ENCODE results near the gene BIRC7.

BIRC7 gene

DNA sequence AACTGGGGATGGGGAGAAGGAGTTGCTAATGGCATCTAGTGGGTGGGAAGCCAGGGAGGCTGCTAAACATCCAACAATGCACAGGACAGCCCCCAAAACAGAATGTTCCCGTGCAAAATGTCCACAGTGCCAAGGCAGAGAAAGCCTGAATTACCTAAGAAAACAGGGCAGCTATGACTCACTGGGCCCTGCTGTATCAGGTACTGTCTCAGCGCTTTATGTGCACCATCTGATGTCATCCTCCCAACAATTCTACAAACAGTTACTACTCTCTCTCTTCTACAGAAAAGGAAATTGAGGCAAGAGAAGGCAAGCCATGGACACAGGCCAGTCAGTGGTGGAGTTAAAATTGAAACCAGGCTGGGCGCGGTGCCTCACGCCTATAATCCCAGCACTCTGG, 22.9 kb upstream of the BIRC7 start:
- Histone ChIP-seq H3K36me3 (peaks cover 67 to 72% (median 72%) of the 10 kb centered on the region in 11 experiments), H3K4me1 (peaks cover 58 to 80% (median 72%) of the 10 kb centered on the region in 10 experiments), H3K4me2 (peak overlapping the region; percentile 13 to 99 (median 43); a peak in 18 of 22 replicates), H3K27ac (no peak overlapping the region), H3K9me3 (replicated peaks in 1 of 11) (no peaks in the 10 kb centered on the region), H3K4me3 (no peak overlapping the region), H3K9ac (peak overlapping the region in 10 of 11 experiments; percentile 17 to 54 (median 26); a peak in 13 of 22 replicates), H3K27me3 (no peaks in the 10 kb centered on the region), H4K20me1 (peaks cover 73 to 80% (median 79%) of the 10 kb centered on the region in 11 experiments)
- TF ChIP-seq Cebpa-rat (IDR thresholded peaks at IDR 0.05) = no peak

DNA sequence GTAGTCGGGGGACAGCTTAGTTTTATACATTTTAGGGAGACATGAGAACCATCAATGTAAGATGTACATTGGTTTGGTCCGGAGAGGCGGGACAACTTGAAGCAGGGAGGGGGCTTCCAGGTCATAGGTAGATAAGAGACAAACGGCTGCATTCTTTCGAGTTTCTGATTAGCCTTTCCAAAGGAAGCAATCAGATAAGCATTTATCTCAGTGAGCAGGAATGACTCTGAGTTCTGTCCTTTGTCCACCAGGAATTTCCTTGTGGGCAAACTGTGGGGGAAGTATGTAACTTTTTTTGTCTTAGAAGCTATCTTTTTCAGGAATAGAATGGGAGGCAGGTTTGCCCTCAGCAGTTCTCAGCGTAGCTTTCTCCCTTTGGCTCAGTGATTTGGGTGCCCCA, 21.2 kb upstream of the BIRC7 start:
- Histone ChIP-seq H3K4me2 (peak overlapping the region; percentile 80 to 99 (median 94)), H3K9me3 (replicated peaks in 1 of 11) (no peaks in the 10 kb centered on the region), H3K27ac (no peak overlapping the region; a peak in 1 of 22 replicates), H3K4me3 (peak overlapping the region; percentile 85 to 100 (median 98); a peak in 19 of 20 replicates), H3K4me1 (peaks cover 58 to 76% (median 68%) of the 10 kb centered on the region in 10 experiments), H3K9ac (peak overlapping the region; percentile 95 to 99 (median 98); a peak in 20 of 22 replicates), H3K27me3 (no peaks in the 10 kb centered on the region), H3K36me3 (peaks cover 53 to 56% (median 54%) of the 10 kb centered on the region in 11 experiments), H4K20me1 (peaks cover 57 to 63% (median 62%) of the 10 kb centered on the region in 11 experiments)
- no peak for TF ChIP-seq Cebpa-rat (IDR thresholded peaks at IDR 0.05)

DNA sequence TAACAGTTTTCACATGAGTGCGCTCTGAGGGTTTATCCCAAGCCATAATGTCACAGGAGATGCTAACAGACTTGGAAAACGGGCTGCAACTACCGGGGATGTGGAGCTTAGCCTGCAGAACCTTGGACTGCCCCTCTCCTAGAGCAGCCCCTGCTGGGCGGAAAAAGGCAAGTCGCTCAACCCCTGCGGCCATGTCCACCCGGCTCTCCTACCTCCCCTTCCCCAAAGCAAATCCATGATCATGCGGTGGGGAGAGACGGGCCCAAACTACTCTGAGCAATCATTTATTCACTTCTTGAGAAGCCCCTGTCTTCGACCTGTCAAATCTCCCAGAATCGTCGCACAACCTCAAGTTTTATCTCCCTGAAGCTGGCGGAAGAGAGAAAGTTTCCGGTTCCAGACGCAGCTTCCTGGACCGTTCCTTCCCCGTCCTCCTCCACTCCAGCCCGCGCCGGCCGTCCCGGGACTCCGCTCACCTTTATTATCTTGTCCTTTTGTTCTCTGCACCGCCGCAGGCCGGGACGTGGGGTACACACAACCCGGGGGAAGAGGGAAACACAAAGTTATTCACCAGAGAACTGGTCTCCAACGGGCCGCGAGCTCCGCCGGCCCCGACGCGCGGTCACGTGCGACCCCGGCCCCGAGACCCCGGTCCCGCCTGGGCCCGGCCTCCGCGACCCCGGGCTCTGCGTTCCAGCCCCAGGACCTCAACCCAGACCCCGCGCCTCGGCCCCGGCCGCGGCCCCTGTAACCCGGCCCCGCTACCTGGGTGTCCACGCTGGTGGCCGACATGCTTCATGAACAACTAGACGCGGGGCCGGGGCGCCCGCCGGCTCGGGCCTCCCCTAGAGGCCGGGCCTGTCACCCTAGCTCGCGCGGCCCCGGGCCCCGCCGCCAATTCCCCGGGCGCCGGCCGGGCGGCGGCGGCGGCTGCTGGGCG, 20.3 kb upstream of the BIRC7 start:
- peak overlapping the region; percentile 85 to 100 (median 98) for H3K4me3 ChIP-seq
- peak overlapping the region; percentile 80 to 99 (median 94) for H3K4me2 ChIP-seq
- H3K27me3 ChIP-seq = no peaks in the 10 kb centered on the region
- peaks cover 53 to 68% (median 59%) of the 10 kb centered on the region in 10 experiments for H3K4me1 ChIP-seq
- H3K27ac ChIP-seq = peak overlapping the region; percentile 91 to 98 (median 95)
- H3K9ac ChIP-seq = peak overlapping the region; percentile 95 to 99 (median 98)
- peaks cover 44 to 48% (median 46%) of the 10 kb centered on the region in 11 experiments for H3K36me3 ChIP-seq
- TF ChIP-seq Cebpa-rat (IDR thresholded peaks at IDR 0.05) = no peak
- H4K20me1 ChIP-seq = peaks cover 48 to 55% (median 53%) of the 10 kb centered on the region in 11 experiments
- H3K9me3 ChIP-seq (replicated peaks in 1 of 11) = no peaks in the 10 kb centered on the region

DNA sequence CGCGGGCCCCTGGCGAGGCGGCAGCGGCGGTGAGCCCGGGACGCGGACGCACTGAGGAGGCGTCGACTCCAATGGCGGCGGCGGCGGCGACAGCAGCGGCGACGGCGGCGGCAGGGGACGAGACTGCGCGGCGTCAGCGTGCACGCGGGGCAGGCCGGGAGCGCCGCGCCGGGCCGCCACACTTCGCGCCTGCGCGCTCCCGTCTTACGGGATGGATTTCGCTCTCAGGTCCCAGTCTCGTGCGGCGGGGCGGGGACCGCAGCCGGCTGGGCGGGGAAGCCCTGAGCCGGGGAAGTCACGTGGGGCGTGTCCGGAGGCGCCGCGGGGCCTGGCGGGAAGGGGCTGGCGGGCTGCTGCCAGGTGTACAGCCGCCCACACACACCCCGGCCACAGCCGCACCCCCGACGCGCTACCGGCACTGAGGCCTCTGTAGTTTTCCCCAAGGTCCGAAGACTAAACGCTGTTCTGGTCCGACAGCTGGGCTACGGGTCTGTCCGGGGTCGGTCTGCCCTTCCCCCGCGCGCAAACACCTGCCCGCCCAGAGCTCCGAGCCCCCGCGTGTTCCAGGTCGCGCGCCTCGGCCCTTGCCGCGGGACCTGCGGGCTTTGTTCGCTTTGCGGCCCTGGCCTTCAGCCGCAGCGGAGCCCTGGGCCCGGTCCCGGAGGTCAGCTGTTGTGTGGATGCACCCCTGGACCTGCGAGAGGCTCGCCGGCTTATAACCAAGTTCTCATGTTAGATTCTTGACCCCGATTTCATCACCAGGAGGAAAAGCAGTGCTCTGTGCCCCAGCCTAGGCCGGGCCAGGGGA, 19.5 kb upstream of the BIRC7 start, which contains the start of gene YTHDF1:
YTHDF1 (minus strand) TSS at position 91 of the 808 bp plus-strand sequence. CDS start 239 bp downstream, outside the sequence.
- Histone ChIP-seq H4K20me1 (peaks cover 40 to 46% (median 44%) of the 10 kb centered on the region in 11 experiments), H3K4me3 (peak within 1 kb of the TSS; percentile 85 to 100 (median 98)), H3K27me3 (no peaks in the 10 kb centered on the region), H3K4me2 (peak within 1 kb of the TSS; percentile 89 to 99 (median 94)), H3K27ac (peak within 1 kb of the TSS; percentile 91 to 98 (median 95)), H3K9me3 (replicated peaks in 1 of 11) (no peaks in the 10 kb centered on the region), H3K36me3 (peaks cover 35 to 39% (median 37%) of the 10 kb centered on the region in 11 experiments), H3K9ac (peak within 1 kb of the TSS; percentile 95 to 99 (median 98)), H3K4me1 (peaks cover 45 to 59% (median 50%) of the 10 kb centered on the region in 10 experiments)
- no peak for TF ChIP-seq Cebpa-rat (IDR thresholded peaks at IDR 0.05)

DNA sequence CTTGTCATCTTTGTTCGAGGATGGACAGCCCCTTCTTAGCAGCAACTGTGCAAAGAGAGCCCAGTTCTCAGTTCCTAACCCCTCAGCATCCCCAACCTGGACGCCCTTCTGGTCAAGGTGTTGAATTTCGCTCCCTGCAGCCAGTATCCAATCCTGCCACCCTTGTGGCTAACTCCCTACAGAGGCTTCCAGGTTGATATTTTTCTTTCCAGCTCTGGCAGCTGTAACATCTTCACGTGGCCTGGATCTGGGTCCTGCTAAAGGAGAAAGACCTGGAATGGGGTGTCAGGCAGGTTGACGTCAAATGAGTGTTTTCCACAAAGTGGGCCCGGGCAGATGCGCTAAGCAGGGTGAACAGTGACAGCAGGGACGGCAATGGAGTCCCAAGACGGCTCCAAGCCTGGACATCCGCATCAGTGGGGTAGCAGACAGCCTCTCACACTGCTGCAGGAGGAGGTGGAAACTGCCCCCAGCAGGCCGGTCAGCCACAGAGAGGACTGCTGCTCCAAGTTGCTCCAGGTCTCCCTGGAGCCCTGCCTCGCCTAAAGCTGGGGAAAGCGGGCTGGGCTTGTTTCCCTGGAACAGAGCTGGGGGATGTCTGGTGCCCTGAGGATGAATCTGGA, 18.7 kb upstream of the BIRC7 start:
- Histone ChIP-seq H3K4me3 (peak overlapping the region; percentile 85 to 100 (median 98)), H3K27me3 (no peaks in the 10 kb centered on the region), H3K9me3 (replicated peaks in 1 of 11) (no peaks in the 10 kb centered on the region), H4K20me1 (peaks cover 32 to 39% (median 37%) of the 10 kb centered on the region in 11 experiments), H3K4me1 (peaks cover 37 to 54% (median 45%) of the 10 kb centered on the region in 10 experiments), H3K9ac (peak overlapping the region; percentile 95 to 99 (median 98)), H3K27ac (peak overlapping the region in 10 of 11 experiments; percentile 91 to 98 (median 95); a peak in 19 of 22 replicates), H3K36me3 (peaks cover 28 to 32% (median 30%) of the 10 kb centered on the region in 11 experiments), H3K4me2 (peak overlapping the region; percentile 89 to 99 (median 94))
- TF ChIP-seq Cebpa-rat (IDR thresholded peaks at IDR 0.05) = no peak

DNA sequence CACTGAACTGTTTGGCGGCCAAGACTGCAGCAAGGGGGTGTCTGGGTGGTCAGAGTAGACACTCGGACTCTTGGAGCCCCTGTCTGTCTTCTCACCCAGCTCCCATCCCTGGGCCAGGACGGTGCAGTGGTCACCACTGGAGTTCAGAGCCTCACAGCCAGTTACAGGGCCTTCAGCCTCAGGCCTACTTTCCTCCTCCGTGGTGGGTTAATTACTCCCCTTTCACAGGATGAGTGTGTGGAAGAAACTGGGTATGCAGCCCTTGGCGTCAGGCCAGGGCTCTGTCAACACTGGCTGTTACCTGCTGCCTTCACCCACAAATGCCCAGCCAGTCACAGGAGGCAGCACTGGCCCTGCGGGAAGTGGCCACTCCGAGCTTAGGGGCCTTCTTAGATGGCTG, 18.0 kb upstream of the BIRC7 start:
- Histone ChIP-seq H3K4me2 (peak overlapping the region in 6 of 11 experiments; percentile 89 to 99 (median 94); a peak in 8 of 22 replicates), H3K27me3 (no peaks in the 10 kb centered on the region), H3K4me3 (no peak overlapping the region), H3K9me3 (replicated peaks in 1 of 11) (no peaks in the 10 kb centered on the region), H3K4me1 (peaks cover 30 to 47% (median 37%) of the 10 kb centered on the region in 10 experiments), H3K27ac (0 out of 22 replicates have a peak overlapping the region, but pooled peaks of 1 of the 11 experiments have one; percentile 13), H3K9ac (peak overlapping the region in 5 of 11 experiments; percentile 12 to 99 (median 96); a peak in 5 of 22 replicates), H4K20me1 (peaks cover 25 to 31% (median 30%) of the 10 kb centered on the region in 11 experiments), H3K36me3 (peaks cover 21 to 24% (median 22%) of the 10 kb centered on the region in 11 experiments)
- no peak for TF ChIP-seq Cebpa-rat (IDR thresholded peaks at IDR 0.05)

DNA sequence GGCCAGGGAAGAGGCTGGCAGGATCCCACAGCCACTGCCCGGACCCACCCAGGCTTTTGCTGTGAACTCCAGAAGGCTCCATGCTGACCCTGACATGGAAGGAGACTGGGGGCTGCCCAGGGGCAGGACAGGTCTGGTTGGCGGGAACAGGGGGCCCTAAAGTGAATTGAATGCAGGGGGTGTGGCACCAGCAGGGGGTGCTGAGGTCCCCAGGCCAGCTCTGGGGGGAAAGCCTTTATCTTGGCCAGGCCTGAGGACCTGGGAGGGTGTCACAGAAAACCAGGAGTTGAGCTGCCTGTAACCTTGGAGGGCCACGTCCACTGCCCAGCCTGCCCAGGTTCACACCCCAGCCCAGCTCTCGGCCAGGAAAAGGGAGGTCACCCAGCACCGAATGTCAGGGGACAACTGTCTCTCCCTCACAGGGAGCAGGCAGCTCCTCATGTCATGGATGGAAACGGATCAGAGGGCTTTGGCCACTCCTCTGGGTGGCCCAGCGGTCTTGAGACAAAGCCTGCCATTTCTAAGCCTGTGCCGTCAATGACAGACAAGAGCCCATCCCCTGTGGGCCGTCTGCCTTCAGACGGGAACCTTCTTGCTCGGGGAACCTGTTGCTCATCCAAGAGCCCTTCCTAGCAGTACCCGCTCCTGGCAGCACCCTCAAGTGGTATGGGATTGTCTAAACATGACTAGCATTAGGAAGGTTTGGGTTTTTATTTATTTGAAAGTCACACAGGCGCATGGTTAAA, 16.8 kb upstream of the BIRC7 start:
- Histone ChIP-seq H3K27me3 (no peaks in the 10 kb centered on the region), H4K20me1 (peaks cover 13 to 30% (median 19%) of the 10 kb centered on the region in 11 experiments; a peak in 21 of 22 replicates), H3K36me3 (peaks cover 9 to 12% (median 11%) of the 10 kb centered on the region in 11 experiments; a peak in 21 of 22 replicates), H3K4me3 (no peak overlapping the region), H3K9ac (peak overlapping the region in 2 of 11 experiments; percentile 7 to 16; a peak in 1 of 22 replicates), H3K27ac (no peak overlapping the region), H3K4me2 (no peak overlapping the region), H3K9me3 (replicated peaks in 1 of 11) (no peaks in the 10 kb centered on the region), H3K4me1 (peaks cover 18 to 43% (median 32%) of the 10 kb centered on the region in 10 experiments)
- TF ChIP-seq Cebpa-rat (IDR thresholded peaks at IDR 0.05) = no peak

Measured in BLaER1 treated with 17β-estradiol and CSF1 and Interleukin-3, amounts not matched to agents 10 nM and 100 nM (cell line).